Measurements from ENCODE around the gene ACAP3. TPM values are rescaled to one million over a fixed set of nuclear protein-coding genes. Genes with fewer than 3 reads are reported as not detected.

Gene ACAP3
- total and polyA plus RNA-seq, 10 of the 15 experiments (the other 5 are each of a cell fraction or from before 2014, with no cell fraction given) = 0.05 to 34.2 (median 7.1) TPM

GRCh38 chr1:1291023-1291528 lies 16.7 kb downstream of the ACAP3 start:
- Histone ChIP-seq H3K27me3 (replicated peaks in 1 of 2; ENCODE audit: control insufficient read depth in 2 of 2, insufficient read depth in 2 of 2, low read length in 1 of 2) (no peaks in the 10 kb centered on the region), H3K4me3 (no peak overlapping the region), H4K20me1 (ENCODE audit: control insufficient read depth, insufficient read depth) (no peaks in the 10 kb centered on the region), H3K9ac (ENCODE audit: control insufficient read depth, insufficient read depth, low read length) (no peak overlapping the region), H3K79me2 (ENCODE audit: control insufficient read depth, insufficient read depth, low read length) (no peaks in the 10 kb centered on the region), H3K36me3 (ENCODE audit: control insufficient read depth in 2 of 2, insufficient read depth in 2 of 2, low read length in 1 of 2) (no peaks in the 10 kb centered on the region), H2AFZ (ENCODE audit: control insufficient read depth, low read depth, low read length) (no peak overlapping the region), H3K4me1 (ENCODE audit: control insufficient read depth, insufficient read depth, low read length) (no peaks in the 10 kb centered on the region), H3K9me3 (replicated peaks; ENCODE audit: control insufficient read depth, insufficient read depth, low read length) (no peaks in the 10 kb centered on the region), H3K4me2 (ENCODE audit: control insufficient read depth, insufficient read depth) (no peak overlapping the region), H3K27ac (ENCODE audit: control insufficient read depth, insufficient read depth) (no peak overlapping the region)
- WGBS (ENCODE audit: insufficient coverage, insufficient replicate concordance, low lambda C conversion rate, missing lambda C conversion rate) = 70% methylated on average over 27 of the region's 28 CpGs
- RAD21 ChIA-PET (ENCODE audit: unreplicated experiment) = interaction anchor here (1.1 to 3.1 kb wide), 11 partner anchors 14 to 308 kb away, joined by 3 to 63 read pairs (median 4); partner anchors contain the start of gene C1orf159
- no peak for DNase-seq (ENCODE audit: low read depth, low spot score)
- no TSS peak for BruUV-seq (replicated peaks)
- FAIRE-seq = no peak
- CTCF ChIA-PET = interaction anchor here (1.0 to 2.7 kb wide), 14 partner anchors 17 to 385 kb away, joined by 3 to 57 read pairs (median 4); partner anchors contain the start of gene UBE2J2
- in situ Hi-C loops (cut with MboI) = no loop called here
- SMC1A ChIA-PET (ENCODE audit: uncharacterized antibody, unreplicated experiment) = interaction anchor here (1.0 to 2.8 kb wide), 6 partner anchors 8 to 306 kb away, joined by 3 to 23 read pairs (median 4); no protein-coding TSS in a partner anchor
- intact Hi-C loops (cut with micrococcal nuclease; ENCODE audit: unreplicated experiment) = loop anchor here (2.0 kb wide), 2 partner anchors 168 to 258 kb away; no protein-coding TSS in a partner anchor
- no peak for ATAC-seq
- POLR2A ChIA-PET = interaction anchor here (1.2 kb wide), 1 partner anchor 40 kb away, joined by 4 read pairs; no protein-coding TSS in a partner anchor
- TF ChIP-seq ZNF274 (IDR thresholded peaks at IDR 0.05; ENCODE audit: insufficient read depth, insufficient read length) (no peak), SMAD5 (IDR thresholded peaks at IDR 0.05; ENCODE audit: low read depth) (no peak), PAX5 (IDR thresholded peaks at IDR 0.05; ENCODE audit: borderline replicate concordance, low read depth, low read length) (no peak), NR2F1 (conservative IDR thresholded peaks at IDR 0.05) (no peak), CBFB (IDR thresholded peaks at IDR 0.05; ENCODE audit: low read depth) (no peak), CUX1 (IDR thresholded peaks at IDR 0.05; ENCODE audit: insufficient replicate concordance, low read depth, low read length) (no peak), USF2 (IDR thresholded peaks at IDR 0.05; ENCODE audit: borderline replicate concordance, low read depth, low read length) (no peak)
- TF ChIP-seq, protein P1, sequence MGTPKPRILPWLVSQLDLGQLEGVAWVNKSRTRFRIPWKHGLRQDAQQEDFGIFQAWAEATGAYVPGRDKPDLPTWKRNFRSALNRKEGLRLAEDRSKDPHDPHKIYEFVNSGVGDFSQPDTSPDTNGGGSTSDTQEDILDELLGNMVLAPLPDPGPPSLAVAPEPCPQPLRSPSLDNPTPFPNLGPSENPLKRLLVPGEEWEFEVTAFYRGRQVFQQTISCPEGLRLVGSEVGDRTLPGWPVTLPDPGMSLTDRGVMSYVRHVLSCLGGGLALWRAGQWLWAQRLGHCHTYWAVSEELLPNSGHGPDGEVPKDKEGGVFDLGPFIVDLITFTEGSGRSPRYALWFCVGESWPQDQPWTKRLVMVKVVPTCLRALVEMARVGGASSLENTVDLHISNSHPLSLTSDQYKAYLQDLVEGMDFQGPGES (IDR thresholded peaks at IDR 0.05) = no peak
- TF ChIP-seq, protein P2, sequence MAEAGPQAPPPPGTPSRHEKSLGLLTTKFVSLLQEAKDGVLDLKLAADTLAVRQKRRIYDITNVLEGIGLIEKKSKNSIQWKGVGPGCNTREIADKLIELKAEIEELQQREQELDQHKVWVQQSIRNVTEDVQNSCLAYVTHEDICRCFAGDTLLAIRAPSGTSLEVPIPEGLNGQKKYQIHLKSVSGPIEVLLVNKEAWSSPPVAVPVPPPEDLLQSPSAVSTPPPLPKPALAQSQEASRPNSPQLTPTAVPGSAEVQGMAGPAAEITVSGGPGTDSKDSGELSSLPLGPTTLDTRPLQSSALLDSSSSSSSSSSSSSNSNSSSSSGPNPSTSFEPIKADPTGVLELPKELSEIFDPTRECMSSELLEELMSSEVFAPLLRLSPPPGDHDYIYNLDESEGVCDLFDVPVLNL (IDR thresholded peaks at IDR 0.05; ENCODE audit: low read depth, low read length) = no peak
